ENCODE measurements around the gene GPR3. TPM values are rescaled to one million over a fixed set of nuclear protein-coding genes. Genes with fewer than 3 reads are reported as not detected.
"Not testable (repeated sequence)": the region's sequence is repeated elsewhere in the genome, so short reads cannot be mapped to it uniquely, and the experiment has no call there.

Gene GPR3
- total RNA-seq, 2 experiments from 2014 or later: 0.64 to 0.74 TPM

DNA sequence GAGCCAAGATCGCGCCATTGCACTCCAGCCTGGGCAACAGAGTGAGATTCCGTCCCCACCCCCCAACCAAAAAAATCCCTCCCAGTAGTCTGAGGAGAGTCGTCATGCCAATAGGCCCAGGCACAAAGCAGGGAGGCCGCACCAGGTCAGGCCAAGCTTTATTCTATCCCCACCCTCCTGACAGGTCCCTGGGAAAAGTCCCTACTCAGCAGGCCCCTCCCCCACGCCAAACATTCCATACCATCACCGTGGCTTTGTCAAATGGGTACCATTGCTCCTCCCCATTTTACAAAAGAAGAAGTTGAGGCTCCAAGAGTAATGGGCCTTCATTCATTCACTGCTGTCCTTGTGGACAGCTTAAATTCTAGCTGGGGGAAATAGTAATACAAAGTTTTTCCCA, 5.3 kb downstream of the GPR3 start:
- no peak overlapping the region for H3K4me3 Mint-ChIP-seq
- intact Hi-C loops (cut with micrococcal nuclease): no loop called here
- H3K27me3 Mint-ChIP-seq (ENCODE audit: low read depth): no peaks in the 10 kb centered on the region
- no peak overlapping the region for H3K27ac Mint-ChIP-seq
- CTCF ChIA-PET: interaction anchor here (0.8 to 7.7 kb wide), 12 partner anchors 38 to 265 kb away, joined by 3 to 176 read pairs (median 6); partner anchors contain the start of gene SYTL1
- no peaks in the 10 kb centered on the region for H3K9me3 Mint-ChIP-seq
- H3K4me1 Mint-ChIP-seq (ENCODE audit: low read depth): peaks cover 10% of the 10 kb centered on the region
- no peak for DNase-seq
- H3K36me3 Mint-ChIP-seq (ENCODE audit: low read depth): no peaks in the 10 kb centered on the region

DNA sequence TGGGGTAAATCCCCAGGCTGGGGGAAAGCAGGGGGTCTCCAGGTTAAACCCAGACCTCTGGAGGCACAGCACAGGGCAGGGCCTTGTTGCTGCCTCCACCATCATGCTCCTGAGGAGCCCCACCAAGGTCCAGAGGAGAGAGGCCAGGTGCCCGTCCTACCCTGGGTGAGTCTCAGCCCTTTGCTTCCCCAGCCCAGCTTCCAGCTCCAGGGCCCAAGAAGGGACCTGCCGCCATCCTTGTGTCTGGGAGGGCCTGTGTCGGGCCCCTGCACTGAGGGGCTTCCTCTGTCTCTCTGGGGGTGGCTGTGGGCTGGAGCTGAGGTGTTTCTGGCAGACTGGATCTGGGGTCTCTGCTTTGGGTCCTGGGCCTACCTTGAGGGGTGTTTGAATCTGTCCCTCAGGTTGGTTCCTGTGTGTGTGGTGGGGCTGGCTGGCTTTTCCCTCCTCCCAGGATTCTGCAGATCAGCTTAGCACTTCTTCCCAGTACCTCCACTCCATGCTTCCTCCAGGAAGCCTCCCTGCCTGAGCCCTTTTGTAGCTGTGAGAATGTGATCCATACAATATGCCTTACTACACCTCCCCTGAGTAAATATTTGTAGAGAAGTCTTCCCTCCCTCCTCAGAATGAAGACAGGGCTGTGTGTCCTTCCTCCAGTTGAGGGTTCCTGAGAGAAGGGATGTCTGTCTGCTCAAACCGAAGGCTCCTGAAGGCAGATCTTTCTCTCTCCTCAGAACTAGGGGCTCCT, 6.2 kb downstream of the GPR3 start:
- intact Hi-C loops (cut with micrococcal nuclease): no loop called here

DNA sequence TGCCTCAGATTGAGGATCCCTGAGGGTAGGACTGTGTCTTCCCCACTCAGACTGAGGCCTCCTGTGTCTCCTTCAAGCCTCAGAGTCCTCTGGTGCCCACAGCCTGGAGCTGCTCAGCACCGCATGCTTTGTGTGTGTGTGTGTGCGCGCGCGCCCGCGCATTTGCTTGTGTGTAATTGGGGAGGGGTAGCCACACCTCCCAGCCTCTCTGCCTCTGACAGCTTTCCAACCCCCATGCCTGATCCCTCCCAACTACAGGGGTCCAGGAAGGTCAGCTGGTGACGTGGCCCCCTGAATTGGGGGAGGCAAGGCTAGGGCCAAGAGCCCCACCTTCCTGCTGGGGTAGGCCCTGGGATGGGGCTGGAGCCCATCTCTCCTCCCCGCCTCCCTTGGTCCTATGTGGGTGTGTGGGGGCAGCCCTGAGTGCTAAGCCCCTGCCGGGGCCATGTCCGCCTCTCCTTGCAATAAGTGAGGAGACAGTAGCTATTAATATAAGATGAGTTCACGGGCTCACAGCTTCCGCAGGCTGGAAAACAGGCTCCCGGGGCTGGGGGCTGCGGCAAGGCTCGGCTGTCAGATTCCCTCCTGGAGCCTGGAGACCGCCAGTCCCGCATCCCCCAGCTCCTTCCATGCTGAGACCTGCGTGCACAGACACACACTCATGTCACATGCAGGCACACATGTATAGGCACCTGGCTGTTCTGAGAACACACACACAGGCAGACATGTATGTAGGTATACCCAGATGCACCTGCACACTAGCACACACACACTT, 7.0 kb downstream of the GPR3 start:
- Mint-ChIP-seq H3K27ac (no peak overlapping the region), H3K4me1 (ENCODE audit: low read depth) (peaks cover 23% of the 10 kb centered on the region), H3K27me3 (ENCODE audit: low read depth) (no peaks in the 10 kb centered on the region), H3K4me3 (no peak overlapping the region), H3K9me3 (no peaks in the 10 kb centered on the region), H3K36me3 (ENCODE audit: low read depth) (no peaks in the 10 kb centered on the region)
- intact Hi-C loops (cut with micrococcal nuclease): no loop called here
- CTCF ChIA-PET: interaction anchor here (0.7 to 7.7 kb wide), 7 partner anchors 12 to 207 kb away, joined by 3 to 176 read pairs (median 7); no protein-coding TSS in a partner anchor
- DNase-seq: no peak

More for the DNA sequence above, 6.2 kb downstream of the GPR3 start:
- Mint-ChIP-seq H3K4me3 (no peak overlapping the region), H3K27me3 (ENCODE audit: low read depth) (no peaks in the 10 kb centered on the region), H3K27ac (no peak overlapping the region), H3K9me3 (no peaks in the 10 kb centered on the region), H3K4me1 (ENCODE audit: low read depth) (peaks cover 16% of the 10 kb centered on the region), H3K36me3 (ENCODE audit: low read depth) (no peaks in the 10 kb centered on the region)
- CTCF ChIA-PET: interaction anchor here (1.2 to 7.7 kb wide), 13 partner anchors 11 to 264 kb away, joined by 3 to 176 read pairs (median 6); no protein-coding TSS in a partner anchor
- DNase-seq: no peak

GRCh38 chr1:27400082-27400962, 7.9 kb downstream of the GPR3 start:
- no peaks in the 10 kb centered on the region for H3K27me3 Mint-ChIP-seq (ENCODE audit: low read depth)
- H3K27ac Mint-ChIP-seq: no peak overlapping the region
- no peak overlapping the region for H3K4me3 Mint-ChIP-seq
- CTCF ChIA-PET: interaction anchor here (1.2 to 7.7 kb wide), 6 partner anchors 12 to 206 kb away, joined by 4 to 176 read pairs (median 6); no protein-coding TSS in a partner anchor
- no peak for DNase-seq
- intact Hi-C loops (cut with micrococcal nuclease): no loop called here
- H3K4me1 Mint-ChIP-seq (ENCODE audit: low read depth): peaks cover 20% of the 10 kb centered on the region
- no peaks in the 10 kb centered on the region for H3K9me3 Mint-ChIP-seq
- H3K36me3 Mint-ChIP-seq (ENCODE audit: low read depth): no peaks in the 10 kb centered on the region

DNA sequence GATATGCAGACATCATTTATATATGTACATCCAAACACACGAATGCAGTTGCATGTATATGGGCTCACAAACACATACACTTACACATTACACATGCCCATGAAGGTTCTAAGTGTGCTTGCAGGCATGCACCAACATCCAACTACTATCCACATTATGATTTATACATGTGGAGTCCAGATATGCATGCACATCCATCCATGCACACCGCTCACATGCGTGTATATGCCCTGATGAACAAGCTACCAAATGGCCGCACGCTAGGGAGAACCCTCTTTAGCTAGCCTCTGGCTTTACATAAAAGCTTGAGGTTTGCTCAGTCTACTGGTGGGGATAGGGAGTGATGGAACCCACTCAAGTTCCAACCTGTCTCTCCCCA, 8.5 kb downstream of the GPR3 start:
- DNase-seq: no peak
- H3K36me3 Mint-ChIP-seq (ENCODE audit: low read depth): no peaks in the 10 kb centered on the region
- H3K4me1 Mint-ChIP-seq (ENCODE audit: low read depth): peaks cover 19% of the 10 kb centered on the region
- H3K9me3 Mint-ChIP-seq: no peaks in the 10 kb centered on the region
- intact Hi-C loops (cut with micrococcal nuclease): no loop called here
- H3K4me3 Mint-ChIP-seq: no peak overlapping the region
- no peaks in the 10 kb centered on the region for H3K27me3 Mint-ChIP-seq (ENCODE audit: low read depth)
- CTCF ChIA-PET: interaction anchor here (1.2 to 5.6 kb wide), 4 partner anchors 20 to 205 kb away, joined by 3 to 30 read pairs (median 4); no protein-coding TSS in a partner anchor
- H3K27ac Mint-ChIP-seq: no peak overlapping the region

DNA sequence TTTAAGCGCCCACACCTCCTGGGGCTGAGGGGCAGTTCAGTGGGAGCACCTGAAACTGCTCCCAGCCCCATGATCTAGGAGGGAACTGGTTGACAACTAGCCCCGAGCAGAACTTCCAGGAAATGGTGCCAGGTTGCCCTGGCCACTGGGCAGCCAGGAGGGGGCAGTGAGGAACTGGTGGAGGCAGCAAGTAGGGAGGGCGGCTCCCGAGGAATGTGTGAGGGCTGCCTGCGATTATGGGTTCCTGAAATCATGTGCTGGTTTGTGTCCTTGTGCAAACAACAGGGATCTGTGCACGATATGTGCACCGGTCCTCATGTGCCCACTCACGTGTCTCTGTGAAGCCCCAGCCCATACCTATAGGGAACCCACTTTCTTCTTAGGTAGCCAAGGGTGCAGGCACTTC, 9.9 kb downstream of the GPR3 start:
- H3K27ac Mint-ChIP-seq: peak overlapping the region; percentile 74

GRCh38 chr1:27403065-27403726, 10.8 kb downstream of the GPR3 start:
- CTCF ChIA-PET: interaction anchor here (0.8 to 5.6 kb wide), 16 partner anchors 10 to 292 kb away, joined by 3 to 30 read pairs (median 3); partner anchors contain the start of gene WASF2
- Mint-ChIP-seq H3K4me3 (peak overlapping the region; percentile 27), H3K4me1 (ENCODE audit: low read depth) (peaks cover 19% of the 10 kb centered on the region), H3K27ac (peak overlapping the region; percentile 74), H3K9me3 (no peaks in the 10 kb centered on the region), H3K36me3 (ENCODE audit: low read depth) (peaks cover 1% of the 10 kb centered on the region), H3K27me3 (ENCODE audit: low read depth) (no peaks in the 10 kb centered on the region)
- peak; percentile 62 for DNase-seq
- intact Hi-C loops (cut with micrococcal nuclease): loop anchor here (1.0 to 2.0 kb wide), 4 partner anchors 120 to 260 kb away; no protein-coding TSS in a partner anchor

More for the DNA sequence above, 9.9 kb downstream of the GPR3 start:
- peak; percentile 53 for DNase-seq
- Mint-ChIP-seq H3K4me3 (no peak overlapping the region), H3K27me3 (ENCODE audit: low read depth) (no peaks in the 10 kb centered on the region), H3K4me1 (ENCODE audit: low read depth) (peaks cover 19% of the 10 kb centered on the region), H3K36me3 (ENCODE audit: low read depth) (no peaks in the 10 kb centered on the region), H3K9me3 (no peaks in the 10 kb centered on the region)
- intact Hi-C loops (cut with micrococcal nuclease): loop anchor here (2.0 kb wide), 2 partner anchors 120 to 260 kb away; no protein-coding TSS in a partner anchor
- CTCF ChIA-PET: interaction anchor here (0.7 to 5.6 kb wide), 14 partner anchors 9 to 207 kb away, joined by 3 to 30 read pairs (median 4); no protein-coding TSS in a partner anchor

GRCh38 chr1:27403931-27404330, 11.5 kb downstream of the GPR3 start:
- DNase-seq: no peak
- H3K27ac Mint-ChIP-seq: peak overlapping the region; percentile 74
- H3K4me3 Mint-ChIP-seq: no peak overlapping the region
- H3K4me1 Mint-ChIP-seq (ENCODE audit: low read depth): peaks cover 19% of the 10 kb centered on the region
- intact Hi-C loops (cut with micrococcal nuclease): loop anchor here (1.0 to 2.0 kb wide), 4 partner anchors 119 to 259 kb away; no protein-coding TSS in a partner anchor
- CTCF ChIA-PET: interaction anchor here (0.8 to 5.6 kb wide), 15 partner anchors 10 to 292 kb away, joined by 3 to 30 read pairs (median 3); partner anchors contain the start of gene WASF2
- H3K27me3 Mint-ChIP-seq (ENCODE audit: low read depth): no peaks in the 10 kb centered on the region
- H3K9me3 Mint-ChIP-seq: no peaks in the 10 kb centered on the region
- peaks cover 2% of the 10 kb centered on the region for H3K36me3 Mint-ChIP-seq (ENCODE audit: low read depth)

DNA sequence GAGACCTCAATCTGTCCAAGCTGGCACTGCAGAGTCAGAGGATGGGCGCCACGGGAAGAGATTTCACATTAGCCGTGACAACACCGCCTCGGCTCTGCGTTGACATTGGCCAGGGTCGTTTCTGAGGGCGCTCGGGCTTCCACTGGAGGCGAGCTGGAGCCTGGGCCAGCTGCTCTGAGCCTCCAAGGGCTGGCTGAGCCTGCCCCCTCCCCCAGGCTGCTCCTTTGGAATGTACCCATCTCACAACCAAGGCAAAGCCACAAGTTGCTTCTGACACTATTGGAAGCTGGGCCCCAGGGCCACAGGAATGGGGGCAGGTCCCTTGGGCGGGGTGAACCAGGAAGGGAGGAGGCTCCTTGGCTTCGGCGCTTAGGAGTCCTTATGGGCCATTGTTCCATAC, 12.7 kb downstream of the GPR3 start:
- intact Hi-C loops (cut with micrococcal nuclease): no loop called here

DNA sequence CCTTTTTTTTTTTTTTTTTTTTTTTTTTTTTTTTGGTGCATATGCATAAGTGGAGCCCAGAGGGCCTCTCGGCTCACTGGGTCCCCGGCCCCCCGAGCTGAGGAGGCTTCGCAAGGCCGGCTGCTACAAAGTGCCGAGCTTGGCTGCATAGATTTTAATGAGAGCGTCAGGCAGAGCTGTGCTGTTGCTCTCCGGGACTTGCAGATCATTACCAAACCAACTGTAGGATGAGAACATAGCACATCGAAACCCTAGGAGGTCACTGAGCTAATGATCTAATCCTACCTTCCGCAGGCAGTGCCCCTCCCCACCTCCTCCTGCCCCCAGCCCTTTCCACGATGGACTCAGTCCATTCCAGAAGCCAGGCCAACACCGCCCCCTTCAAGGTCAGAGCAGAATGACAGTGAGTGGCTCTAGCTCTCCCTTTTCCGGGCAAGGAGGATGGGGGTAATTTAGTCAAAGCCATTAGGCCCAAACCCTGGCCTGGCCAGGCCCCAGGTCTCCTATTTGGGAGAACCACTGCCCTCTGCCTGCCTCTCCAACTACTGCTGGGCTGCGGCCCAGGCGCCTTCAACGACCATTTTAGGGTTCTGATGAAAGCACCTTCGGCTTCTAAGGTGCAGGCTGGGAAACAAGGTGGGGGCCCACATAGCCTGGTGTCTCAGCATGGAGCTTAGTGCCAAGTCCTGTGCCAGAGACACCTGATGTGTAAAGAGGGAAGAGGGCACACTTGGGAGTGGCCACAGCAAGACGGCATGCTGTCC, 13.4 kb downstream of the GPR3 start:
- H3K27me3 Mint-ChIP-seq (ENCODE audit: low read depth); DNase-seq; H3K4me3 Mint-ChIP-seq; H3K36me3 Mint-ChIP-seq (ENCODE audit: low read depth); H3K9me3 Mint-ChIP-seq; intact Hi-C loops (cut with micrococcal nuclease): not testable (repeated sequence)
- peaks cover 19% of the 10 kb centered on the region for H3K4me1 Mint-ChIP-seq (ENCODE audit: low read depth)
- CTCF ChIA-PET: interaction anchor here (0.9 kb wide), 1 partner anchor 113 kb away, joined by 8 read pairs; no protein-coding TSS in a partner anchor
- H3K27ac Mint-ChIP-seq: peak overlapping the region; percentile 32

More for the DNA sequence above, 12.7 kb downstream of the GPR3 start:
- no peaks in the 10 kb centered on the region for H3K9me3 Mint-ChIP-seq
- no peak overlapping the region for H3K27ac Mint-ChIP-seq
- no peak for DNase-seq
- H3K4me3 Mint-ChIP-seq: no peak overlapping the region
- H3K4me1 Mint-ChIP-seq (ENCODE audit: low read depth): peaks cover 19% of the 10 kb centered on the region
- H3K27me3 Mint-ChIP-seq (ENCODE audit: low read depth): no peaks in the 10 kb centered on the region
- peaks cover 2% of the 10 kb centered on the region for H3K36me3 Mint-ChIP-seq (ENCODE audit: low read depth)
- CTCF ChIA-PET: interaction anchor here (0.9 to 1.5 kb wide), 2 partner anchors 11 to 112 kb away, joined by 8 read pairs; no protein-coding TSS in a partner anchor
